PFSK-1 (cell line): ENCODE results near the gene GRIFIN.

Experiments
- FOXP2 ChIP-seq: optimal IDR thresholded peaks from 2 replicates; pipeline ENCODE3; 2011; ENCODE audit warnings: borderline replicate concordance, control low read depth, inconsistent platforms; ENCODE audit not compliant: insufficient read depth; ENCODE audit errors: extremely low read length, extremely low read depth
- POLR2AphosphoS5 ChIP-seq: IDR thresholded peaks from 2 replicates; pipeline ENCODE4 v1.6.1; 2012; ENCODE audit warnings: low read depth, mild to moderate bottlenecking, control low read depth, low read length, moderate library complexity
- SIN3A ChIP-seq: IDR thresholded peaks from 2 replicates; pipeline ENCODE4 v1.6.1; 2012; ENCODE audit warnings: mild to moderate bottlenecking, low read length, moderate library complexity, borderline replicate concordance; ENCODE audit not compliant: insufficient read depth
- TAF1 ChIP-seq: IDR thresholded peaks from 2 replicates; pipeline ENCODE4 v1.6.1; 2012; ENCODE audit warnings: low read length, control low read depth, borderline replicate concordance; ENCODE audit not compliant: insufficient read depth
- TF ChIP-seq, protein P1 (sequence below), 2 experiments: IDR thresholded peaks; 2 replicates each; pipeline versions ENCODE4 v1.6.1 to v1.8.0; 2011 to 2012; ENCODE audit warnings: low read depth in 2 of 2, low read length in 2 of 2, control low read depth in 1 of 2, inconsistent platforms in 1 of 2, mild to moderate bottlenecking in 1 of 2, moderate library complexity in 1 of 2; ENCODE audit not compliant: insufficient read depth in 1 of 2

DNA sequence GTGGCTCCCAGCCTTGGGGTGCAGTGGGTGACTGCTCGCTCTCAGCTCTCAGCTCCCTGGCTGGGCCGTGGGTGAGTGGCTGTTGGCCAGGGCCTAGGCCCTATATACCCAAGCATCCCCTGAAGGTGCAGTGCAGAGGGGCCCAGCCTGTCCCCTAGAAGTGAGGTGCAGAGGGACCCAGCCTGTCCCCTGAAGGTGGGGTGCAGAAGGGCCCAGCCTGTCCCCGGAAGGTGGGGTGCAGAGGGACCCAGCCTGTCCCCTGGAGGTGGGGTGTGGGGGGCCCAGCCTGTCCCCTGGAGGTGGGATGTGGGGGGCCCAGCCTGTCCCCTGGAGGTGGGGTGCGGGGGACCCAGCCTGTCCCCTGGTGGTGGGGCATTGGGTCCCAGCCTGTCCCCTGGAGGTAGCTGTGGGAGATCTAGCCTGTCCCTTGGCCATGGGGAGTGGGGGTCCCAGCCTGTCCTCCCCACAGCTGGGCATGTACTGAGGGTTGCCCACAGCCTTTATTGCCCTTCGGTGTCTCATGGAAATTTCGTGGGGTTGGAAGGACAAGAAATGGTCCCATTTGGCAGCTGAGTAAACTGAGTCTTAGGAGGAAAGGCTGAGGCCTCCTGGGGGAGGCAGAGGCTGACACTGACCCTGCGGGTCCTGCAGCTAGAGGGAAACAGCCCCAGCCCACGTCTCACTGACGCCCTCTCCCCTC, 25.9 kb upstream of the GRIFIN start:
- TF ChIP-seq POLR2AphosphoS5 = no peak
- TF ChIP-seq TAF1 = no peak
- no peak for TF ChIP-seq SIN3A
- TF ChIP-seq, protein P1, sequence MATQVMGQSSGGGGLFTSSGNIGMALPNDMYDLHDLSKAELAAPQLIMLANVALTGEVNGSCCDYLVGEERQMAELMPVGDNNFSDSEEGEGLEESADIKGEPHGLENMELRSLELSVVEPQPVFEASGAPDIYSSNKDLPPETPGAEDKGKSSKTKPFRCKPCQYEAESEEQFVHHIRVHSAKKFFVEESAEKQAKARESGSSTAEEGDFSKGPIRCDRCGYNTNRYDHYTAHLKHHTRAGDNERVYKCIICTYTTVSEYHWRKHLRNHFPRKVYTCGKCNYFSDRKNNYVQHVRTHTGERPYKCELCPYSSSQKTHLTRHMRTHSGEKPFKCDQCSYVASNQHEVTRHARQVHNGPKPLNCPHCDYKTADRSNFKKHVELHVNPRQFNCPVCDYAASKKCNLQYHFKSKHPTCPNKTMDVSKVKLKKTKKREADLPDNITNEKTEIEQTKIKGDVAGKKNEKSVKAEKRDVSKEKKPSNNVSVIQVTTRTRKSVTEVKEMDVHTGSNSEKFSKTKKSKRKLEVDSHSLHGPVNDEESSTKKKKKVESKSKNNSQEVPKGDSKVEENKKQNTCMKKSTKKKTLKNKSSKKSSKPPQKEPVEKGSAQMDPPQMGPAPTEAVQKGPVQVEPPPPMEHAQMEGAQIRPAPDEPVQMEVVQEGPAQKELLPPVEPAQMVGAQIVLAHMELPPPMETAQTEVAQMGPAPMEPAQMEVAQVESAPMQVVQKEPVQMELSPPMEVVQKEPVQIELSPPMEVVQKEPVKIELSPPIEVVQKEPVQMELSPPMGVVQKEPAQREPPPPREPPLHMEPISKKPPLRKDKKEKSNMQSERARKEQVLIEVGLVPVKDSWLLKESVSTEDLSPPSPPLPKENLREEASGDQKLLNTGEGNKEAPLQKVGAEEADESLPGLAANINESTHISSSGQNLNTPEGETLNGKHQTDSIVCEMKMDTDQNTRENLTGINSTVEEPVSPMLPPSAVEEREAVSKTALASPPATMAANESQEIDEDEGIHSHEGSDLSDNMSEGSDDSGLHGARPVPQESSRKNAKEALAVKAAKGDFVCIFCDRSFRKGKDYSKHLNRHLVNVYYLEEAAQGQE (IDR thresholded peaks at IDR 0.05; ENCODE audit: insufficient read depth in 1 of 2, low read depth in 2 of 2, low read length in 2 of 2) = no peak
- no peak for TF ChIP-seq FOXP2
